GM18909 (cell line): ENCODE results near the gene ZDHHC14.
"Not testable (repeated sequence)": the region's sequence is repeated elsewhere in the genome, so short reads cannot be mapped to it uniquely, and the experiment has no call there.

Experiments
- ATAC-seq: cut with Tn5 transposase; IDR thresholded peaks from one replicate; pipeline ENCODE4 v1.9.1; 2021; ENCODE audit warnings: mild to moderate bottlenecking; ENCODE audit not compliant: unreplicated experiment, poor library complexity

The ZDHHC14 gene

GRCh38 chr6:157690441-157691210 is 309.6 kb downstream of the ZDHHC14 start:
- no peak for ATAC-seq

- ATAC-seq = not testable (repeated sequence)
These were observed 310.6 kb downstream of the ZDHHC14 start for GRCh38 chr6:157691621-157692020.

DNA sequence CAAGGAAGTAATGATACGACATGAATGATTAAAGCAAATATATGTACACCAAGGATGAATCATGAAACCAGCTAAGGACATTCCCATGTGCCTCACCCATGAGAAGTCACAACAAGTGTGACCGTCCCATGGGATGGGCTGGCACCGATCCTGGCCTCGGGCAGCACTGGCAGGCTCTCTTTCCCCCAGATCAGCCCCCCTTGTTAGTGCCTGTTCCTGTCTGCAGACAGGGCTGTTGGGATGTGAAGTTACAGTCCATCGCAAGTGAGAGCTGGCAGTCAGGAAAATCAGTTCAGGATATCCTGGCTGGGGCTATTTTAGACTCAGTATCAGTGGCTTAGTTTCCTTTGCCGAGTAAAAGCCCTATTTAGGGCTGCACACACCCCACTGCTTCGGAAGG is 312.9 kb downstream of the ZDHHC14 start:
- ATAC-seq = no peak

- no peak for ATAC-seq
These were observed 314.5 kb downstream of the ZDHHC14 start for GRCh38 chr6:157695301-157696040.

- no peak for ATAC-seq
These were observed 319.0 kb downstream of the ZDHHC14 start for GRCh38 chr6:157699777-157700636.

- not testable (repeated sequence) for ATAC-seq
These were observed 325.4 kb downstream of the ZDHHC14 start for GRCh38 chr6:157706351-157706750.

GRCh38 chr6:157706883-157707282 is 325.9 kb downstream of the ZDHHC14 start:
- no peak for ATAC-seq

- ATAC-seq = no peak
These were observed 326.6 kb downstream of the ZDHHC14 start for GRCh38 chr6:157707576-157707975.

DNA sequence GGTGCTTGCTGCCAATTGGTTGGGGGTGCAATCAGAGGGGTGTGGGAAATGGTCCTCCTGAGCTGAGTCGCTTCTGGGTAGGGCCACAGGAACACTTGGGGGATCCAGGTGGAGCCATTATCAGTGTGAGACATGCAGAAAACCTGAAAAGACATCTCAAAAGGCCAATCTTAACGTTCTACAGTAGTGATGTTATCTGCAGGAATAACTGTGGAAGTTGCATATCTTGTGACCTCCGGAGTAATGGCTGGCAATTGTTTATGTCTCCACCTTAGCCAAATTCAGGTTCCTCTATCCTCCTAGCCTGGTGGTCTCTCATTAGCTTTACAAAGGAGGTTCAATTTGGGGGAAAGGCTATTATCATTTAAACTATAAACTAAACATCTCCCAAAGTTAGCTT is 327.2 kb downstream of the ZDHHC14 start:
- no peak for ATAC-seq

- no peak for ATAC-seq
These were observed 327.9 kb downstream of the ZDHHC14 start for GRCh38 chr6:157708933-157709332.

DNA sequence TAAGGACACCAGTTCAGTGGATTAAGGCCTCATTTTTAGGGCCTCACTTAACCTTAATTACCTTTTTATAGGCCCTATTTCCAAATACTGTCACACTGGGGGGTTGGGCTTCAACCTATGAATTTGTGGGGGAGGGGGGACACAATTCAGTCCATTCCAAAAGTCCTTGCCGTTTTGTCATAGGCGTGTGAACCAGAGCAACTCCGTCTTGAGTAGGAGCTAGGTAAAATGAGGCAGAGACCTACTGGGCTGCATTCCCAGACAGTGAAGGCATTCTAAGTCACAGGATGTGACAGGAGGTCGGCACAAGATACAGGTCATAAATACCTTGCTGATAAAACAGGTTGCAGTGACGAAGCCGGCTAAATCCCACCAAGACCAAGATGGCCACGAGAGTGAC is 328.6 kb downstream of the ZDHHC14 start:
- no peak for ATAC-seq

DNA sequence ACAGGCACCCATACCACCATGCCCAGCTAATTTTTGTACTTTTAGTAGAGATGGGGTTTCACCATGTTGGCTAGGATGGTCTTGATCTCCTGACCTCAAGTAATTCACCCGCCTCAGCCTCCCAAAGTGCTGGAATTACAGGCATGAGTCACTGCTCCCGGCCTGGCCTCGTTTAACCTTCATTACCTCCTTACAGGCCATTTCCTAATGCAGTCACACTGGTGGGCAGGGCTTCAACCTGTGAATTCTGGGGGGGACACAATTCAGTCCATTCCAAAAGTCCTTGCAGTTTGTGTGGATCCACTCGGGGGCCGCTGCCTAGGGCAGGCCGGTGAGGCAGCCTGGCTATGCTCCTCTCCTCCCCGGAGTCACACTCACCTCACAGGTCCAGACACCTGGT is 329.6 kb downstream of the ZDHHC14 start:
- no peak for ATAC-seq

DNA sequence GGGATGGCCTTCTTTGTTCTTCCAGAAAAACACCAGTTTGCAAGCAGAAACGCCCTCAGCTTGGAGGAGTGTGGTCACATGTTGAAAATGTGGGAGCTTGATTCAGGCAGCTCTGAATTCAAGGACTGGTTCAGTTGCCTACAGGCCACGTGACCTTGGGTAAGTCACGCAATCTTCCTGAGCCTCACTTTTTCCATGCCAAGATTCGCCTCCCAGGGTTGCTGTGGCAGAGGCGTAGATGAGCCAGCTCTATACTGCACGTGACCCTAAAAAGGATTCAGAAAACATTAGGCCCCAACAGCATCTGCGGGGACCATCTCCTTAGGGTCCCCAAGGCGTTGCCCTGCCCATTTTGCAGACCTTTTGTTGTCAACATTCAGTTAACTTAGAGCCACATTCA is 330.1 kb downstream of the ZDHHC14 start:
- ATAC-seq = no peak

GRCh38 chr6:157712585-157713295 is 331.8 kb downstream of the ZDHHC14 start:
- ATAC-seq = no peak

- ATAC-seq = no peak
These were observed 332.6 kb downstream of the ZDHHC14 start for GRCh38 chr6:157713451-157714152.

DNA sequence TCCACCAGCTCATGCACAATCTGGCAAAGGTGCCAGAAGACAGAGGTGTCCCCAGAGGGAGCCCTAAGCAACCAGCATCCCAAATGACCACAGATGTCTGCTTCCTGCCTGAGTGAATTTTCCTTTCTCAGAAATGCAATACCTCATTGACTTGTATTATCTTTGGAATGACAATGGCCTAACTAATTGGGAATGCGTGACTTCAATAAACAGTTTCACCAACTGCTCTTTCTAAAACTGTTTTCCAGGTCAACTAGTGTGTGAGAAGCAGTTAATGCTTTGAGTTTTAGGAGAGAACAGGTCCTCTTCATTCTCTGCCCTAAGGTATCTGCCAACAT is 333.1 kb downstream of the ZDHHC14 start:
- ATAC-seq = no peak

GRCh38 chr6:157715728-157716164 is 334.8 kb downstream of the ZDHHC14 start:
- ATAC-seq = no peak

DNA sequence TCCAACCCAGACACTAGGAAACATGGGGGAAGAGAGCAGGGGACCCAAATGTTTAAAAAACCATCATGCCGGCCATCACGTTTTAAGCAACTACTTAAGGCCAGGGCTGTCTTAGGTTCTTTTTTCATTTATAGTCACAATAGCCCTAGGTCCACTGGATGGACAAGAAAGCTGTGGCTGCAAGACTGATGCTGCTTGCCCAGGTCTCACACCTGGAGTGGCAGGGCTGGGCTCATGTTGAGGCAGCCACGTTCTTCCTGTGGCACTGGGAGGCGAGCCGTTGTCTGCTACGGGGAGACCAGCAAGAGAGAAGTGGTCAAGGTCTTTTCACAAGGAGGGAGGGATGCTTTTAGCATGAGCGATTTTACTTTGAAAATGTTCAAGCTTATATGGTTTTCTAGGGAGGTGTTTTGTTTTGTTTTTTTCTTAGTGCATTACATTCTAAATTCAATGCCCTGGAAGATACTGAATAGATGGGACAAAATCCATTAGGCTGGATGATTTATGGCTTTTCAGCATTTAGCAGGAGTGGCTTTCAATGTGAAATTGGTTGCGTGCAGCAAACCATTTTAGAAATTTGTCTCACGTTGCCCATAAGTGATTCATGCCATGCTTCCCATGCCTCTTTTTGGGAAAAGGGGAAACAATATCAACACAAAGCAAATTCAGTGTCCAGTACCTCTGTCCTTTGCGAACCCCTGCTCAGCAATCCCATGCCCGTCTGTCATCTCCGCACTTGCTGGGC is 335.4 kb downstream of the ZDHHC14 start:
- no peak for ATAC-seq

- ATAC-seq = no peak
These were observed 336.4 kb downstream of the ZDHHC14 start for GRCh38 chr6:157717340-157717748.
